Stimulated activated CD4-positive, alpha-beta T cell treated with anti-CD3 and anti-CD28 coated beads, Interleukin-4, amount 100 ng/mL, for 4 hours (primary cell): ENCODE measurements around the gene ATP9A.

Experiments used
- DNase-seq, 2 experiments: peaks; one replicate each; pipeline ENCODE4 v3.0.0-alpha.2; 2020

The ATP9A gene

GRCh38 chr20:51622004-51622874 is 146.0 kb downstream of the ATP9A start:
- DNase-seq, result no peak

GRCh38 chr20:51620432-51620831 is 147.8 kb downstream of the ATP9A start:
- DNase-seq, result no peak

- DNase-seq, result no peak
These were observed 152.1 kb downstream of the ATP9A start for GRCh38 chr20:51616060-51616459.

- DNase-seq, result no peak
These were observed 153.5 kb downstream of the ATP9A start for GRCh38 chr20:51614687-51615086.

- no peak for DNase-seq
These were observed 154.6 kb downstream of the ATP9A start for GRCh38 chr20:51613580-51613979.

- DNase-seq, result no peak
These were observed 155.3 kb downstream of the ATP9A start for GRCh38 chr20:51612896-51613295.

GRCh38 chr20:51611625-51611890 is 156.6 kb downstream of the ATP9A start:
- DNase-seq, result no peak

GRCh38 chr20:51610761-51611624 is 157.2 kb downstream of the ATP9A start:
- DNase-seq, result no peak

- DNase-seq, result no peak
These were observed 158.1 kb downstream of the ATP9A start for GRCh38 chr20:51610111-51610510.

GRCh38 chr20:51609251-51609650 is 158.9 kb downstream of the ATP9A start:
- DNase-seq, result no peak

GRCh38 chr20:51608061-51608460 is 160.1 kb downstream of the ATP9A start:
- no peak for DNase-seq

GRCh38 chr20:51607170-51607569 is 161.0 kb downstream of the ATP9A start:
- no peak for DNase-seq

GRCh38 chr20:51604851-51605250 is 163.3 kb downstream of the ATP9A start:
- no peak for DNase-seq

- DNase-seq, result no peak
These were observed 166.1 kb downstream of the ATP9A start for GRCh38 chr20:51602131-51602530.

GRCh38 chr20:51600950-51601349 is 167.2 kb downstream of the ATP9A start:
- no peak for DNase-seq

- DNase-seq, result no peak
These were observed 168.2 kb downstream of the ATP9A start for GRCh38 chr20:51600016-51600420.

- no peak for DNase-seq
These were observed 169.6 kb downstream of the ATP9A start for GRCh38 chr20:51598556-51598955.

GRCh38 chr20:51597389-51598231 is 170.6 kb downstream of the ATP9A start:
- DNase-seq, result no peak

- DNase-seq, result no peak
These were observed 171.4 kb downstream of the ATP9A start for GRCh38 chr20:51596668-51597388.

GRCh38 chr20:51595744-51596143 is 172.4 kb downstream of the ATP9A start:
- DNase-seq, result no peak

GRCh38 chr20:51595058-51595532 is 173.1 kb downstream of the ATP9A start:
- peak; percentile 68 to 75 for DNase-seq
